ENCODE measurements around the gene HMCES.
"Not testable (repeated sequence)": the region's sequence is repeated elsewhere in the genome, so short reads cannot be mapped to it uniquely, and the experiment has no call there.

HMCES gene

GRCh38 chr3:129259612-129260477, 18.8 kb upstream of the HMCES start:
- DNase-seq: no peak

GRCh38 chr3:129260606-129261005, 18.1 kb upstream of the HMCES start:
- DNase-seq: no peak

- DNase-seq: no peak
Observed at GRCh38 chr3:129261894-129262293, 16.8 kb upstream of the HMCES start.

DNA sequence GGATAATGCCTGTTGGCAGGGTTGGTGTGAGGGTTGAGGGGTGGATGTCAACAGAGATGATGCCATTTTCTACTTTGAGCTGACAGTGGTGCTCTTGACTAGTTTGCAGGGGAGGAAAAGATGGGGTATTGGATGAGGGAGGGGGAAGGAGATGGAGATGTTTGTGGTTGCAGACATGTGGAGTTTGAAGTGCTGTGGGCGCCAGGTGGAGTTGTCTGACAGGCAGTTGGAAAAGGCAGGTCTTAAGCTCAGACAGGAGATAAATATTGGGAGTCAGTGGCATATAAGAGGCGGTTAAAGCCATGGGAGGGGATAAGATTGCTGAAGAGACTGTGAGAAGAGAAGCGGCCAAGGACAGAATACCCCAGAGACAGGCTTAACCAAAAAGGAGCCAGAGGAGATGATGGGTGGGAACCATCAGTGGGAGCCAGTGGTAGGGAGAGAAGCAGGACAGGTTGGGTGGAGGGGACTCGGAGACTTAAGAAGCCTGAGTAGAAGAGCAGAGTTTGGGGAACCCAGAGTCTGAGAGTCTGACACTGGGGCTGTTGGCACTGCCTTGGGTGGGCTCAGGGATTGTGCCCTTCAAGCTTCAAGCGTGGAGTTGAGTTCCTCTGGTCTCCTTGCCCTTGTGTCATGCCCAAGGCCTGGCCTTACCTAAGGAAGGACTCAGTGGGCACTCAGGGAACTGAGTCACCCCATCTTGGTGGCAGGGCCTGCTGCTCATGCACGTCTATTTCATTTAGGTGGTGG, 15.3 kb upstream of the HMCES start:
- no peak for DNase-seq

DNA sequence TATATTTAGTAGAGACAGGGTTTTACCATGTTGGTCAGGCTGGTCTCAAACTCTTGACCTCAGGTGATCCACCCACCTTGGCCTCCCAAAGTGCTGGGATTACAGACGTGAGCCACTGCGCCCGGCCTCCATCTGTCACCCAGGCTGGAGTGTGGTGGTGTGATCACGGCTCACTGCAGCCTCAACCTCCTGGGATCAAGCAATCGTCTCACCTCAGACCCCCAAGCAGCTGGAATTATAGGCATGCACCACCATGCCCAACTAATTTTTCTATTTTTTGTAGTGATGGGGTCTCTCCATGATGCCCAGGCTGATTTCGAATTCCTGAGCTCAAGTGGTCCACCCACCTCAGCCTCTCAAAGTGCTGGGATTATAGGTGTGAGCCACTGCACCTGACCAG, 13.7 kb upstream of the HMCES start:
- DNase-seq: not testable (repeated sequence)

- DNase-seq: no peak
Observed at GRCh38 chr3:129266651-129267050, 12.0 kb upstream of the HMCES start.

GRCh38 chr3:129268396-129268795, 10.3 kb upstream of the HMCES start:
- DNase-seq: no peak

DNA sequence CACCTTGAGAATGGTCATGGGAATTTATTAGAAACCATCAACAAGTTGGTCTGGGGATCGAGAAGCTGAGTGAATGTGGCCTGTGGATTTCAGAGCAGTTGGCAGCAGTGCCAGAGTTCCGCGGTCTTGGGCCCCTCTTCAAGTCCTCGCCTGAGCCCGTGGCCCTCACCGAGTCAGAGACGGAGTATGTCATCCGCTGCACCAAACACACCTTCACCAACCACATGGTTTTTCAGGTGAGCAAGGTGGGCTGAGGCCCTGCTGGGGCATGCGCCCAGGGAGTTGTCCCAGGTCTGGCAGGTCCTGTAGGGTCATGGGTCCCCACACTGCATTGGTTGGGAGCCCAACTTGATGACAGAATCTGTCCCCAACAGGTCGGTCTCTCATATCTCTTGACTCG, 7.0 kb upstream of the HMCES start:
- no peak for DNase-seq

- DNase-seq: no peak
Observed at GRCh38 chr3:129276385-129276784, 2.3 kb upstream of the HMCES start.

DNA sequence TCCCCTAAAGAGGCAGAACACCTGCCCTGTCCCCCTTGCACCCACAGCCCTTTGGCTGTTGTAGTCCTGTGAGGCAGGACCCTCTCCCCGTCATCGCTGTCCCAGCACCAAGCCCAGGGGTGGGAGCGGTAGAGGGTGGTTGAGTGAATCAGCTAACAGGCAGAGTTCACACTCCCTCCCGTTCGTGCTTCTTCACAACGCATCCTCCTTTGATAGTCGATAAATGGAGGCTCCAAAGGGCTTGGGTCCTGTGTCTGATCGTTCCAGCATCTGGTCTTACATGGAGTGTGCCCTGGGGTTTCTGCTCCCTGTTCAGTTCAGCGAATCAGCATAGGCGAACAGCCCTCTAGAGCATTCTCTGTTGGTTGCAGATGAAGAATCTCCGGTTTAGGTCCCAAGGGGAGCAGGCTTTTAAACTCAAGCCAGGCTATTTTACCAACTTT, 820 bp upstream of the HMCES start:
- peak; percentile 11 for DNase-seq

DNA sequence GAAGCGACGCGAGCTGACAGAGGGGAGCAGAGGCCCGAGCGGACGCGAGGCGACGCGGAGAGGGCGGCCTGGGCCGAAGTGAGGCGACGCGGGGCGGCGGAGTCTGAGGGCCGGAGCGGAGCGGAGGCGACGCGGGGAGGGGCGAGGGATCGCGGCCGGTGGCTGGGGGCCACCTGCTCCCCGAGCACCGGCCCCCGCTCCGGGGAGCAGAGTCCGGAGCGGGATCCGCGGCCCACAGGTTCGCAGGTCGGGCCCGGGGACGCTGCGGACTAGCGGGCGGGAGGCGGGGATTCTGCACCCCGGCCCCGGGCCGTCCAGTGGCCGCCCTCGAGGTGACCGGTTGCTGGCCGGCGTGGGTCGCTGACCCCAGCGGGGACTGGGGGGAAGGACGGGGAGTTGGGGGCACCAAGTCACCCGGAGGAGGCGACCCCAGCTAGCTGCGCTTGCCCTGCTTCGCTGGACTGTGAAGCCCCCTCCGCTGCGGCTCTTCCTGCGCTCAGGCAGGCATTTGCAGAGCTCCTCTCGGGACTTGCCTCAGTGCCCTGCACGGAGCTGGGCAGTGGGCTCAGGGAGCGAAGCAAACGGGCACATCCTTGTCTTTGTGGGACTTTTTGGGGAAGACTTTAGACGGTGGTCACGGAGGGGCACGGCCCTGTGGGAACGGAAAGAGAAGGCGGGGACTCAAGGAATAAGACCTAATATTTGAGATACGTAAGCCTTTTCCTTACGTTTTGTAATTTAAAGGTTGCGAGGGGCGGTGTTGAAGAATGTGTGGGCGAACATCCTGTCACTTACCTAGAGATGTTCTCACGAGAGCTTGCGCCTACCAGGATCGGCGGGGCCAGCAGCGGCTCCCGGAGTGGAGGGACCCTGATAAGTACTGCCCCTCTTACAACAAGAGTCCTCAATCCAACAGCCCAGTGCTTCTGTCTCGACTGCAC, 566 bp downstream of the HMCES start:
- peak; percentile 35 for DNase-seq

DNA sequence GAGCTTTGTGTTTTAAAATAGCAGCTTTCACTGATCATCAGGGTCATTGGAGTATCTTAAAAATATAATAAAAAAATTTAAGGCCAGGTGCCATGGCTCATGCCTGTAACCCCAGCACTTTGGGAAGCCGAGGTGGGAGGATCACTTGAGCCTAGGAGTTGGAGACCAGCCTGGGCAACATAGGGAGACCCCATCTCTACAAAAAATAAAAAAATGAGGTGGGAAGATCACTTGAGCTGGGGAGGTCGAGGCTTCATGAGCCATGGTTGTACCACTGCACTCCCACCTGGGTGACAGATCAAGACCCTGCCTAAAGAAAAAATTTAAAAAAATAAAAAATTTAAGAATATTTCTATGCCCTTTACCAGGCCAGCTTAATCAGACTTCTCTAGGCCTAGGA, 1.5 kb downstream of the HMCES start:
- DNase-seq: no peak

- DNase-seq: no peak
Observed at GRCh38 chr3:129281726-129282125, 3.1 kb downstream of the HMCES start.

- DNase-seq: no peak
Observed at GRCh38 chr3:129282727-129283327, 4.2 kb downstream of the HMCES start.

- no peak for DNase-seq
Observed at GRCh38 chr3:129286081-129286480, 7.4 kb downstream of the HMCES start.

DNA sequence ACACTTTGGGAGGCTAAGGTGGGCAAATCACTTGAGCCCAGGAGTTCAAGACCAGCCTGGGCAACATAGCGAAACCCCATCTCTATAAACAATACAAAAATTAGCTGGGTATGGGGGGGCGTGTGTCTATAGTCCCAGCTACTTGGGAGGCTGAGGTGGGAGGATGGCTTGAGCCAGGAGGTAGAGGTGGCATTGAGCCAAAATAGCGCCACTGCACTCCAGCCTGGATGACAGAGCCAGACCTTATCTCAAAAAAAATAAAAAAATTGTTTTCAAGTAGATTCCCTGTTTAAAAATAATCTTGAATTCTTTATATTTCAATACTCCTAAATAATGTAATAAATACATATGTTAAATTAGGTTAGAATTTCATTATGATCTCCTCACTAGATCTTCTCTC, 9.8 kb downstream of the HMCES start:
- no peak for DNase-seq

DNA sequence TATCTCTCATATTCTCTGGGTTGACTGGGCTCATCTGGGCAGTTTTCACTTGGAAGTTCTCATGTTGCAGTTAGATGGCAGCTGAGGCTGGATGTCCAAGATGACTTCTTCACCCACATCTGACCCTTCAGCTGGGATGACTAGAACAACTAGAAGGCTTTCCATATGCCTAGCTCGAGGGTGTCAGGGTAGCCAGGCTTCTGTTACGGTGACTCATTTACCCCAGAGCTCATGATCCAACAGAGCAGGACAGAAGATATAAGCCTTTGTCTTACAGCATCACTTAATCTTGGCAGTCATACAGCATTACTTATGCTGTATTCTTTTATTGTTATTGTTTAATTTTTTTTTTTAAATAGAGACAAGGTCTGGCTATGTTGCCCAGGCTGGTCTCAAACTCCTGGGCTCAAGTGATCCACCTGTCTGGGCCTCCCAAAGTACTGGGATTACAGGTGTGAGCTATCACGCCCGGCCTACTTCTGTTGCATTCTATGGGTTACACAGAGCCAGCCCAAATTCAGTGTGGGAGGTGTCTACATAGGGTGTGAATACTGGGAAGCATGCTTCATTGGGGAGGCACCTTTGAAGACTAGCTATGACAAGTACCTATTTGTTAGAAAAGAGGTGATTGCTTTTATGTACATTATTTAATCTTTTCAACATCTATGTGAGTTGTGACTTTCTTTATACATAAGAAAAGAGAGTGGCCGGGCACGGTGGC, 10.7 kb downstream of the HMCES start:
- DNase-seq: no peak

- DNase-seq: no peak
Observed at GRCh38 chr3:129291236-129291886, 12.7 kb downstream of the HMCES start.

DNA sequence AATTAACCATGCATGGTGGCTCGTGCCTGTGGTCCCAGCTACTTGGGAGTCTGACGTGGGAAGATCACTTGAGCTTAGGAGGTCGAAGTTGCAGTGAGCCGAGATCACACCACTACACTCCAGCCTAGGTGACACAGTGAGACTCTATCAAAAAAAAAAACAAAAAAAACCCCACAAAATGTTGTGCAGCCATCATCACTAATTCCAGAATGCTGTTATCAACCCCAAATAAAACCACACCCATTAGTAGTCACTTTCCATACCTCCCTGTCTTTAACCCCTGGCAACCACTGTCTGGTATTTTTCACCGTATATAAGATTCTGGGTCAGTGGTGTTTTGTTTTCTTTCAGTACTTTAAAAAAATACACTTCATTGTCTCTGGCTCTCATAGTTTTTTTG, 16.6 kb downstream of the HMCES start:
- no peak for DNase-seq

- DNase-seq: no peak
Observed at GRCh38 chr3:129304146-129304961, 25.7 kb downstream of the HMCES start.

DNA sequence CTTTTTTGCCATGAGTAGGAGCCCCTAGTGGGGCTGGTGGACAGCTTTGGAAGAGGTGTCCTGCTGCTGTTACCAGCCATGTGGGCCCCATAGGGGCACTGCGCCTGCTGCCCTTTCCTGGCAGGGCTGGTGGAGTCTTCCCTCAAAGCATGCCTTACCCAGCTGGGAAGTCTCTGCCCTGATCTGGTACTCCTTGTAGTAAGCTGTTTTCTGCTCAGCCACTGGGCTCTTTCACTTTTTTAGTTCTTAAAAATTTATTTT, 26.2 kb downstream of the HMCES start:
- no peak for DNase-seq
